HG03025 (cell line): ENCODE results near the gene EPPIN.
"Not testable (repeated sequence)": the region's sequence is repeated elsewhere in the genome, so short reads cannot be mapped to it uniquely, and the experiment has no call there.

Experiments used
- ATAC-seq: cut with Tn5 transposase; IDR thresholded peaks from one replicate; pipeline ENCODE4 v1.9.1; 2021; ENCODE audit warnings: mild to moderate bottlenecking, moderate library complexity; ENCODE audit not compliant: unreplicated experiment, low FRiP score

EPPIN gene

DNA sequence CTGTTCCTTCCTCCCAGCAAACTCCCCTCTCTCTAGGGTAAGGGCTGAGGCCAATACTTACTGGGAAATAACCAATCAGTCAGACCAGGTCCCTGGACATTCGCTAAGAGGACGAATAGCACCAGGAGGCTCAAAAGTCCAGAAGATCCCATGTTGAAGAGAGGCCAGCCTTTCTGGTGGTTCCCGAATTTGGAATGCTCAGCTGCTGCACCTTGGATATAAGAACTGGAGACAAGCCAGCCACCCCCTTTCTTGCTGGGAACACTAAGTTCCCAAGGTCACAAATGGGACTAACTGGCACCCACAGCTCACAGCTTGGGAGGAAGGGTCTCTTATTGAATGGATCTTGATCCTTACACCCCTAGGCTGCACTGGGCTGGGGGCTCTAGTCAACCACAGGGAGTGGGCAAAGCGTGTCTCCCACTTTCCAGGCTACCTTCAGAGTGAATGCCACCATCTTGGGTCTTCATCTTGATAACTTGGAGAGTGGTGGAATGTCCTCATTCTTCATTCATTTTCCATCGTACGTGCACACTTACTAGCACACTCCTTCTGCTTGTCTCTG lies at the start of gene EPPIN:
Gene EPPIN (minus strand): TSS at position 196 of the 565 bp plus-strand sequence. CDS start 44 bp downstream, at position 152.
- no peak for ATAC-seq

DNA sequence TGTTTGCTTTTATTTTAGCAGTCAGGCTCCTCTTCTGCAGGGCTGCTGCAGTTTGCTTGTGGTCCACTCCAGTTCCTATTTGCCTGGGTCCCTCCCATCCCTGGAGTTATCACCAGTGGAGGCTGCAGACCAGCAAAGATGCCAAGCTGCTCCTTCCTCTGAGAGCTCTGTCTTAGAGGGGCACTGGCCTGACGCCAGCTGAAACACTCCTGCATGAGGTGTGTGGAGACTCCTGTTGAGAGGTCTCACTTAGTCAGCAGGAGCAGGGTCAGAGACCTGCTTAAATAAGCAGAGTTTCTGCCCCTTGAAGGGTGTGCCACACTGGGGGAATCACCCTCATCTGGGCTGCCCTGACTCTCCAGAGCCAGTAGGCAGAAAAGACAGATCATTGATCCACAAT lies 48.0 kb upstream of the EPPIN start:
- ATAC-seq, result no peak

DNA sequence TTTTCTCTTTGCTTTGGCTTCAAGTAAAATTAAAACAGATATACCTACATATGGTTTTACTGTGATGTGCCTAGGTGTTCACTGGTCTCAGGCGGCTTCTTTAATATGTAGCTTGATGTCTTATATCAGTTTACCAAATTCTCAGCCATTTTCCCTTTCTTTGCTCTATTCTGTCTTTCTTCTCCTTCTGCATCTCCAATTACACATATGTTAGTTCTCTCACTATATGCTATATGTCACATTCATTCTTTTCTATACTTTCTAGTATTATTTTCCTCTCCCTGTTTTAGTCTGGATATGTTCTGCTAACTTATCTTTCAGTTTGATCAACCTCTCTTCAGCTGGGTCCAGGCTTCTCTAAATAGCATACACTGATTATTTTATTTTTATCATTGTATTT lies 46.3 kb upstream of the EPPIN start:
- ATAC-seq, result no peak

DNA sequence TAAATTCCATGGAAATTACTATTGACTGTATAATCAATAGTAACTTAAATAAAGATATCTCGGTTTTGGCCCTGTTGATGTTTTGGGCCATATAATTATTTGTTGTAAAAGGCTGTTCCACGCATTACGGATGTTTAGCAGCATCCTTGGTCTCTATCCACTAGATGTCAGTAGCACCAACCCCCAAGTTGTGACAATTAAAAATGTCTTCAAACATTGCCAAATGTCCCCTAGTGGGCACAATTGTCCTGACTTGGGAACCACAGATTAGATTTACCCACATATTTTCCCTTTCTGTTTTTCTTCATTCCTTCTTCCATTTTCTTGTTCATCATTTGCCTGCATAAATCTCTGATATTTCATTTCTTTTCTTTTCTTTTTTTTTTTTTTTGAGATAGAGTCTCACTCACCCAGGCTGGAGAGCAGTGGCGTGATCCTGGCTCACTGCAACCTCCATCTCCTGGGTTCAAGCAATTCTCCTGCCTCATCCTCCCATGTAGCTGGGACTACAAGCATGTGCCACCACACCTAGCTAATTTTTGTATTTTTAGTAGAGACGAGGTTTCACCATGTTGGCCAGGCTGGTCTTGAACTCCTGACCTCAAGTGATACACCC lies 45.5 kb upstream of the EPPIN start:
- ATAC-seq, result no peak

DNA sequence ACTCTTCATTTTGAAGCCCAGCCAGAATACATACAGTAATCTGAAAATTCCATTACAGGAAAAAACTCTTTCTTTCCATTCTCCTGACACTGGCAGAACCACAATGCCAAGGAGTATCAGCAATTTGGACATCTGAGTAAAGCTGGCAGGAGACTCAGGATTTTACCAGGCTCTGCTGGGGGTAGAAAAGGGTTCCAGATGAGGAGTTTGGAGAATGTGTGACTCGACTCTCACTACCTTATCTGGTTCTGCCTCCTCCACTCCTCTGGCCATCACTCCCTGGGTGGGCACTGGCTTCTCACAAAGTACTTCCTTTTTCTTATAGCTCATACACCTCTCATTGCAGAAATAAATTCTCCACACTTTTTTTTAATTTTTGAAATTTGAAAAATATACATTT lies 42.5 kb upstream of the EPPIN start:
- ATAC-seq, result no peak

DNA sequence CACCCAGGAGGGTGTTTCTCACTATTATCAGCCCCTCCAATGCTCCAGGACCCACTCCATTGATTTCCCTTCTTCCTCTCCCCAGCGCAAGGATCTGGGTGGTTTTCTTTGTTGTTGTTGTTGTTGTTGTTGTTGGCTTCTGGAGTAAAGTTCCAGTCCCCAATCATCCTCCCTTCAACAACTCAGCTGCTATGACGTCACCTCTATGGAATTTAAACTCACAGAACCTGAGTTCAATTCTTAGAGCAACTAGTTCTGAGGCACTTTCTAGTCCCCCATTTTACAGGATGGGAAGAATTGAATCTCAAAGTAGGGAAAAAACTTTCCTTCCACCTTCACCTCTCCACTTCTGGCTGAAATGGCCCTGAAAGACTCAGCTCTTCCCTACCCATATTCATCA lies 41.6 kb upstream of the EPPIN start:
- ATAC-seq, result no peak

DNA sequence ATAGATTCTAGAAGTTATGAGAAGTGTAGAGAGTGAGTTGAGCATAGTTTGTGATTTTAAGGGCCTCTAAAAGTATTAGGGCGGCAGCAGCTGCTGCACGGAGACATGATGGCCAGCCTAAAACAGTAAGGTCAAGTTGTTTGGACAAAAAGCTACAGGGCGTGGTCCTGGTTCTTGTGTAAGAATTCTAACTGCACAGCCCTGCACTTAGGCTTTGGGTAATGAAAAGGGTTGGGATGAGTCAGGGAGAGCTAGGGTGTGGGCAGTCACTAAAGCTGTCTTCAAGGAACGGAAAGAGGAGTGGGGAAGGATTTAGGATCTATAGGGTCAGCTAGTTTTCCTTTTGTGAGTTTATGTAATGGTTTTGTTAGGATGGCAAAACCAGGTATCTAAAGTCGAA lies 38.8 kb upstream of the EPPIN start:
- ATAC-seq, result not testable (repeated sequence)

DNA sequence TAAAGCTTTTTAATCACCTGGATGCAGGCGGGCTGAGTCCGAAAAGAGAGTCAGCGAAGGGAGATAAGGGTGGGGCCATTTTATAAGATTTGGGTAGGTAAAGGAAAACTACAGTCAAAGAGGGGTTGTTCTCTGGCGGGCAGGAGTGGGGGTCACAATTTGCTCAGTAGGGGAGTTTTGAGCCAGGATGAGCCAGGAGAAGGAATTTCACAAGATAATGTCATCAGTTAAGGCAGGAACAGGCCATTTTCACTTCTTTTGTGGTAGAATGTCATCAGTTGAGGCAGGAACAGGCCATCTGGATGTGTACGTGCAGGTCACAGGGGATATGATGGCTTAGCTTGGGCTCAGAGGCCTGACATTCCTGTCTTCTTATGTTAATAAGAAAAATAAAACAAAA lies 37.1 kb upstream of the EPPIN start:
- ATAC-seq, result not testable (repeated sequence)

DNA sequence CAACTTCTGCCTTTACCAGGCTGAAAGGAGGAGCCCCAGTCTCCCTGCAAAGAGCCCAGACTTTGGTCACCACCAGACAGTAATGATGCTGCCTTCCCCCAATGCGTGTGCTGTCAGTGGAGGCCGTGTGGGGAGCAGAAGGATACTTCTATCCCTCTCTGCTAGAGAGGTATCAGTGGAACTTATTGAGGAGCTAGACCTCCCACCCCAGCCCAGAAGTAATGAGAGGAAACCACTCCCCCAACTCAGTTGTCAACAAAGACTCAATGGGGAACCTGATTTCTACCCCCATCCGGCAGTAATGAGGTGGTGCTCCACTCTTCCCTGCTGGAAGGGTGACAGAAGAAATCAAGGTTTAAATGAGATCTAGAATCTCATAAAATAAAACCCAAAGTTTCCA lies 36.3 kb upstream of the EPPIN start:
- ATAC-seq, result no peak

DNA sequence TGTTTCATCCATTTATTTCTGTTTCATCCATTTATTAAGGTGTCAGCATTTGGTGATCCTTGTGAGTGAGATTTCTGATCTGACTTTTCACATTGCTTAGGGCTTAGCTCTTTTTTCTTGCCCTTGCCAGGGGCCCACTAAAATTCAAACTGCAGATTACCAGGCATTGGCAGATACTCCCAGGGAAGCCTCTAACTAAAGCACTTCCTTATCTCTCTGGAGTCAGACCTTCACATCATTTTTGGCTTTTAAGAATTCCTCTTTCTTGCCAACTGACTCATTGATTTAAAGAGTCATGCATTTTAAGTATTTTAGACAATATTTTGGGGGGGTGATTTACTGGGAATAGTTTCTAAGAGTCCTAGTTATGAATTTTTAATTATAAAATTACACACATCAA lies 34.5 kb upstream of the EPPIN start:
- no peak for ATAC-seq

DNA sequence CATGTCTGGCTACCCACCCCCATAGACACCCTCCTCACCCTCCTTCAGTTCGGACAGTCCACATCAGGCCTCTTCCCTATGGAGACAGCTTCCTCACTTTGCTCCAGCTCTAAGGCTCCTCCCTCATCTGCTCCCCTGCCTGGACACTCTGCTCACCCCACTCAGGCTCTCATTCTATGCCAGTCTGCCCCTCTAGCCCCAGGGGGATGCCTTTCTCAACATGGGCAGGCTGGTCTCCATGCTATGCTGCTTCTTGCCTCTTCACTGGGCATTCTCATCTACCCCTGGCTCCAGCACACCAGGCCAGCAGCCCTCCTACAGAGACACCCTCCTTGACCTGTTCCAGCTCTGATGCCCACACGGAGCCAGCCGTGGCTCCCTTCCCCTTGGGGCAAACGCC lies 32.0 kb upstream of the EPPIN start, which contains the start of gene WFDC8:
Gene WFDC8 (minus strand): TSS at position 101 of the 400 bp plus-strand sequence. CDS start 37 bp downstream, at position 64.
- no peak for ATAC-seq

DNA sequence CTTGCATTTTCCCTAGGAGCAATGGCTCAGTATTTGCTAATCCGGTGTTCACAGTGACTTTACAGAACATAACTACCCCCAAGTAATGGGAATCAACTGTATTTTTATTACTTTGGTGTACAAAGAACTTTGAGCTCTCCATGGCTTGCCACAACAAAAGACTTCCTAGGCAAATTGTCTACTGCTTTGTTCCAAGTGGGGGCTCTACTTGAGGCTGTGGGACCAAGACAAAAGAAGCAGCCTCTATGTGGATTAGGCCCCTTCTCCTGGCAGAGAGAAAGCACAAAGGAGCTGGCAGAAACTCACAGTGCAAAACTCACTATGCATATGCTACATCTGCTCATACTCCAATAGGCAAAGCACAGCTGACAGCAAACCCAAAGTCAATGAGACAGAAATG lies 31.0 kb upstream of the EPPIN start:
- ATAC-seq, result no peak

DNA sequence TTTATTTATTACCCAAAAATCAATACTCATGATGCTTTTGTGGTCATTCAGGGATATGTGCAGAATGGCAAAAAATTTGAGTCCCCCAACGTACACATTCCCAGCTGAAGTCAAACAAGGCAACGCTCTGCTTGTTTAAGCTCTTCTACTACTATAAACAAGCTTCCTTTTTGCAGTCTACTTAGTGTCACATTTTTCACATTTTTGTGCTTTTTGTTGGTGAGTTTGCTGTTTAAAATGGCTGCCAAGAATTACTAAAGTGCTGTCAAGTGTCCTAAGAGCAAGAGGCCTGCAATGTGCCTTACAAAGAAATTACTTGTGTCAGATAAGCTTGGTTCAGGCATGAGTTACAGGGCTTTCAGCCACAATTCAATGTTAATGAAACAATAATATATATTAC lies 29.8 kb upstream of the EPPIN start:
- ATAC-seq, result no peak

DNA sequence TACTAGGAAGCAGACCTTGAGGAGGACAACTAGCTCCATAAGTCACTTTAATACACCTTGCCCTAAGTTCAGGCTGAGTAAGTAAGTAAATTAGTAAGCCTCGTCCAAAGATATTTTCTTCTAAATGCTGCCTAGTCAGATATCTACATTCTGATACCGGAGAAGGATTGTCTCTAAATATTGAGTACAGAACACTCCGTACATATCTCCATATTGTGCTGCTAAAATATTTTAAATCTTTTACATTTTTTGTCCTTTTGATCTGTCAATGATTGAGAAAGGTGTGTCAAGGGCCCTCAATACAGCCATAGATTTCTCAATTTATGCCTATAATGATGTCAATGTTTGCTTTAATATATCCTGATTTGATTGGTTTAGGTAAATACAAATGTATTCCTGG lies 28.7 kb upstream of the EPPIN start:
- ATAC-seq, result no peak

DNA sequence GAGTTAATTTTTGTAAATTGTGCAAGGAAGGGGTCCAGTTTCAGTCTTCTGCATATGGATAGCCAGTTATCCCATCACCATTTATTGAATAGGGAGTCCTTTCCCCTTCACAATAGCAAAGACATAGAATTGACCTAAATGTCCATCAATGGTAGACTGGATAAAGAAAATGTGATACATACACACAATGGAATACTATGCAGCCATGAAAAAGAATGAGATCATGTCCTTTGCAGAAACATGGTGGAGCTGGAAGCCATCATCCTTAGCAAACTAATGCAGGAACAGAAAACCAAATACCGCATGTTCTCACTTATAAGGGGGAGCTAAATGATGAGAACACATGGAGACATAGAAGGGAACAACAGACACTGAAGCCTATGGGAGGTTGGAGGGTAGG lies 22.4 kb upstream of the EPPIN start:
- not testable (repeated sequence) for ATAC-seq

DNA sequence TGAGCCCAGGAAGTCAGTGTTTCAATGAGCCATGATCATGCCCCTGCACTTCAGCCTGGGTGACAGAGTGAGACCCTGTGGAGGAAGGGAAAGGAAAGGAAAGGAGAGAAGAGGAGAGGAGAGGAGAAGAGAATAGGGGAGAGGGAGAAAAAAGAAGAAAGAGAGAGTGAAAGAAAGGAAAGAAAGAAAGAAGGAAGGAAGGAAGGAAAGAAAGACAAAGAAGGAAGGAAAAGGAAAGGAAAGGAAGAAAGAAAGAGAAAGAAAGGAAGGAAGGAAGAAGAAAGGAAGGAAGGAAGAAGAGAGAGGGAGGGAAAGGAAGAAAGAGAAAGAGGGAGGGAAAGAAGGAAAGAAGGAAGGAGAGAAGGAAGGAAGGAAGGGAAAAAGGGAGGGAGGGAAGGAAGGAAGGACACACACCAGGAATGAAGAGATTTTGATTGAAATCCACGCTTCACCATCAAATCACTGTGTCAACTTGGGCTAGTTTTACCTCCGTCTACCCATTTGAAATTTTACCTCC lies 17.6 kb upstream of the EPPIN start:
- ATAC-seq, result no peak

DNA sequence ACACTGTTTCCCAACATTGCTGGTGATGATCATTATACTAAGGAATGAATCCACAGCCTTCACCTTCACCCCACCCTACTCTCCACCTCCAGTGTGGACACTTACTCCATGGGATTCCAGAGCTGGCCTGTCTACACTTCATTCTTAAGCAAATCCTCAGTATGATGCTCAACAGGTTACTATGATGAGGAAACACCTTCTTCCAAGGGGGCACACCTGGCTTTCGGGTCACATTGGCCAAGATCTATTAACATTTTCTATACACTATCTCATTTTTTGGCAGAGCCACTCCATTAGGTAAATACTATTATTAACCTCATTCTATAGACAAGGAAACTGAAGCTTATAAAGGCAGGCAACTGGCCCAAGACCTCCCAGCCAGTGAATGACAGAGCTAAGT lies 8.0 kb upstream of the EPPIN start:
- ATAC-seq, result no peak

DNA sequence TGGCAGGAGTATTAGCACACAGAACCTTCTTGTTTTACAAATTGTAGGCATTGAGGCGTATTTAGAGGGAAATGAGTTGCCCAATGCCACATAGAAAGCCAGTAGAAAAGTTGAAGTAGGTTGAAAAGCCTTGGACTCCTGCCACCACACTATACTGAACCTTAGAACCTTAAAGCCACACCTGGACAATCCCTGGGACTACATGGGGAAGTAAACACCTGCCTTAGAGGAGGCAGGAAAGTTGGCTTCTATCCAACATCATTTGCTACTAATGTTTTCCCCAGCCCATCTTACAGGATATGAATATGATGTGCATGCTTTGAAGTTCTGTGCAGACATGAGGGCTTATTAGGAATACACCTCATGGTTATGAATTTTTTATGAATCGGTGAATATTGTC lies 5.3 kb upstream of the EPPIN start:
- ATAC-seq, result no peak

DNA sequence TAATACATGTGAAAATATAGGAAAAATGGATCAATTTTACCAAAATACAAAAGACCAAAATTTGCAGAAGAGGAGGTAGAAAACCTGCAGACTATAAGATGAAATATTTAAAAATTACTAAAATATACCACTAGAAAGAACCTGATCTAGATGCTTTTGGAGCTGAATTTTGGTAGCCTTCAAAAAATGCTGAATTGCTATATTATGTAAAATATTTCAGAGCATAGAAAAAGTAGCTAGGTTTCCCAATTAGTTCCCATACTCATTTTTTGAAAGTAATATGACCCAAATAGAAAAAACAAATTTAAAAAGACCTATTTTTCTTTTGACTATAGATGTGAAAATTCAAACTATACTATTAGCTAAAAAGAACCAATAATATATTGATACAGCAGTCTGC lies 3.6 kb upstream of the EPPIN start:
- ATAC-seq, result no peak

DNA sequence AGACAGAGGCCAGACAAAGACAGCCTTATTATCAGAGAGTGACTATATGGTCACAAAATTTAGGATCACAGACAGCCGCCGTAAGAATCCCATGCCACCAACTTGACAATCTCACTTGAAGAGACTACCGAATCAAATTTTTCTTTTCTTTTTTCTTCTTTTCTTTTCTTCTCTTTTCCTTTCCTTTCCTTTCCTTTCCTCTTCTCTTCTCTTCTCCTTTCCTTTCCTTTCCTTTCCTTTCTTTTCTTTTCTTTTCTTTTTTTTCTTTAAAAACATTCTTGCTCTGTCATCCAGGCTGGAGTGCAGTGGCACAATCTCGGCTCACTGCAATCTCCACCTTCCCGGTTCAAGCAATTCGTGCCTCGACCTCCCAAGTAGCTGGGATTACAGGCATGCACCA lies 1.2 kb upstream of the EPPIN start:
- no peak for ATAC-seq

DNA sequence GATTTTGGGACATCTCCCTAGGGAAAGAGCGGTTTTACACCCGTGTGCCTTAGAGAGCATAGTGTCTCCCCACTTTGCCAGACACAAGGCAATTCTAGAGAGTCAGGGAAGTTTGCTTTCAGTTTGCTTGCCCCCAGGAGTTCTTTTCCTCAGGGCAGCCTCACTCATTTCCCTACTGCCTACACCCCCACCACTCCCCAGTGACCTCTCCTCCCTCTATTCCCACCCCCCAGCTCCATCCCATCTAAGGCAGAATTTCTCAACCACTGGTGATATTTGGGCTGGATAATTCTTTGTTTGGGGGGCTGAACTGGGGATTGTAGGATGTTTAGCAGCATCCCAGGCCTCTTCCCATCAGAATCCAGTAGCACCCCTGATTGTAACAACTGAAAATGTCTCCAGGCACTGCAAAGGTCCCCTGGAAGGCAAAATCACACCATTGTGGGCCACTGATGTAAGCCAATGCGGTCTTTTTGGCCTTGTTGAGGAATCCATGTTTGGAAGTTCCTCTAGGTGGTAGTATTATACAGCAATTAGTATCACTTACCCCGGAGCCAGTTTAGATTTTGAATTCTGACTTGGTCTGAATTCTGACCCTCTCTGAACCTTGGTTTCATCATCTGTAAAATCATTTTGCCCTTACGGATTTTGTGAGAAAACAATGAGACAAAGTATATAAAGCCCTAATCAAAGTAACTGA lies 1.3 kb downstream of the EPPIN start:
- no peak for ATAC-seq

DNA sequence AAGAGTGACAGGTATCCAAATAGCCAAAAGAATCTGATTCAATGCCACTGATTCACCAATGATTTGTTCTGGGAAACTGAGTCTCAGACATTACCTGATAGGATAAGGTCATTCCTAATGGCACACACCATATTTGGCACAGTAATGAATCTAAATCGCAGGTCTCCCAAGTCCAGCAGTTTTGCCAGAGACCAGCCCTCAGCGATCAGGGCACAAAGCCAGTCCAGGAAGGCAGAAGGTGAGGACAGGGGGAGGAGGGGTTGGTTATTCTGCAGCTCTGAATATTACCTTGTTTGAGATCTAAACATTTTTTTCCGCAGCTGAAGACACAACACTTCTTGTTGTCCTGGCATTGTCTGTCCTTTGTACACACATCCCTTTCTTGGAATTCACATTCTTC lies 1.9 kb downstream of the EPPIN start:
- ATAC-seq, result no peak
